OCI-LY7 (cell line): ENCODE measurements around the gene TRPV6. TPM values are rescaled to one million over a fixed set of nuclear protein-coding genes. Genes with fewer than 3 reads are reported as not detected.

Source experiments
- BruUV-seq: library from RNA; stranded (reverse); fragments of 400-500 nt; replicated peaks from 2 replicates; lab custom pipeline; 2021; lab: Mats Ljungman, UMichigan
- CTCF ChIA-PET: fragments of 300-600 bp; sonication (Branson Sonifier 250); formaldehyde crosslinking; loops from one replicate; lab custom pipeline; 2022; ENCODE audit warnings: antibody characterized with exemption; ENCODE audit not compliant: unreplicated experiment; lab: Charles Lee
- POLR2A ChIA-PET: fragments of 300-600 bp; sonication (Branson Sonifier 250); formaldehyde crosslinking; loops from one replicate; lab custom pipeline; 2022; ENCODE audit warnings: antibody characterized with exemption; lab: Charles Lee
- DNase-seq: peaks from one replicate; pipeline ENCODE4 v3.0.0-alpha.2; 2015; ENCODE audit warnings: low spot score
- H2AFZ ChIP-seq: fragments of 200-600 bp; sonication (generic), shearing (Covaris generic); 2 replicates; pipeline ENCODE4 v1.6.1; 2014; ENCODE audit warnings: mild to moderate bottlenecking, antibody characterized with exemption, low read length, moderate library complexity
- H3K27ac ChIP-seq: fragments of 200-600 bp; sonication (generic); 2 replicates; pipeline ENCODE4 v1.5.1; 2014; ENCODE audit warnings: mixed run types, low read depth, mild to moderate bottlenecking, moderate library complexity, low read length, inconsistent platforms; ENCODE audit not compliant: poor library complexity, severe bottlenecking
- H3K36me3 ChIP-seq: fragments of 200-600 bp; sonication (generic); 2 replicates; pipeline ENCODE4 v1.6.1; 2014; ENCODE audit warnings: mild to moderate bottlenecking, antibody characterized with exemption, low read length, moderate library complexity, mixed read lengths; ENCODE audit not compliant: insufficient read depth
- H3K4me1 ChIP-seq: fragments of 200-600 bp; sonication (generic); 2 replicates; pipeline ENCODE4 v1.5.1; 2014; ENCODE audit warnings: mild to moderate bottlenecking, low read length; ENCODE audit not compliant: insufficient read depth, poor library complexity, severe bottlenecking
- H3K4me2 ChIP-seq: fragments of 200-600 bp; sonication (generic); 2 replicates; pipeline ENCODE4 v1.6.1; 2014; ENCODE audit warnings: mild to moderate bottlenecking, low read length
- H3K4me3 ChIP-seq: fragments of 200-600 bp; sonication (generic); 2 replicates; pipeline ENCODE4 v1.5.1; 2014; ENCODE audit warnings: mild to moderate bottlenecking, low read depth, low read length; ENCODE audit not compliant: poor library complexity, severe bottlenecking
- H3K79me2 ChIP-seq: fragments of 200-600 bp; sonication (generic); 2 replicates; pipeline ENCODE4 v1.6.1; 2016; ENCODE audit warnings: low read depth, mild to moderate bottlenecking, low read length, moderate library complexity, mixed read lengths; ENCODE audit not compliant: insufficient read depth
- H3K9me2 ChIP-seq: fragments of 200-600 bp; sonication (generic); 2 replicates; pipeline ENCODE4 v1.6.1; 2016; ENCODE audit warnings: mild to moderate bottlenecking, low read length, mixed read lengths; ENCODE audit not compliant: insufficient read depth
- H3K9me3 ChIP-seq: fragments of 200-600 bp; sonication (generic); 2 replicates; pipeline ENCODE4 v1.6.1; 2014; ENCODE audit warnings: mild to moderate bottlenecking, mixed run types, low read length, mixed read lengths
- H4K20me1 ChIP-seq: fragments of 200-600 bp; sonication (generic); 2 replicates; pipeline ENCODE4 v1.6.1; 2014; ENCODE audit warnings: mild to moderate bottlenecking, antibody characterized with exemption, low read length, moderate library complexity, mixed read lengths; ENCODE audit not compliant: insufficient read depth
- CTCF ChIP-seq: fragments of 200-600 bp; sonication (generic); conservative IDR thresholded peaks from 2 replicates; pipeline ENCODE4 v1.5.1; 2014; ENCODE audit warnings: mild to moderate bottlenecking, antibody characterized with exemption, low read length, moderate library complexity, mixed read lengths
- EZH2phosphoT487 ChIP-seq: fragments of 200-600 bp; sonication (generic); IDR thresholded peaks from 2 replicates; pipeline ENCODE4 v1.6.1; 2018; ENCODE audit warnings: low read depth, borderline replicate concordance, mild to moderate bottlenecking, mixed run types, antibody characterized with exemption, low read length, moderate library complexity, mixed read lengths
- intact Hi-C: fragments of 100-400 bp; cut with micrococcal nuclease; formaldehyde crosslinking; loops from one replicate; pipeline ENCODE4 v1.10.0; 2022; ENCODE audit not compliant: unreplicated experiment
- total RNA-seq, 2 experiments: library from RNA; depleted of rRNA in 1 of 2; stranded (reverse); fragments of >200 nt in 1 of 2; shearing (Covaris generic) in 1 of 2; gene quantifications; 2 replicates each; pipeline ENCODE4 v1.2.3, GENCODE V29; 2014 to 2022

The TRPV6 gene
- total RNA-seq, 2 experiments from 2014 or later: not detected

- H4K20me1 ChIP-seq: no peaks in the 10 kb centered on the region
- CTCF ChIA-PET: no interaction called here
- no TSS peak for BruUV-seq
- H3K9me3 ChIP-seq: no peaks in the 10 kb centered on the region
- no peaks in the 10 kb centered on the region for H3K9me2 ChIP-seq
- intact Hi-C loops: no loop called here
- H3K4me1 ChIP-seq: no peaks in the 10 kb centered on the region
- POLR2A ChIA-PET: no interaction called here
- H3K4me3 ChIP-seq: no peak overlapping the region
- no peak overlapping the region for H3K4me2 ChIP-seq
- DNase-seq: no peak
- H2AFZ ChIP-seq: no peak overlapping the region
- H3K36me3 ChIP-seq: no peaks in the 10 kb centered on the region
- H3K79me2 ChIP-seq: no peaks in the 10 kb centered on the region
- no peak for TF ChIP-seq EZH2phosphoT487
- no peak overlapping the region for H3K27ac ChIP-seq
Observed at GRCh38 chr7:142910481-142910880, 24.9 kb upstream of the TRPV6 start.

DNA sequence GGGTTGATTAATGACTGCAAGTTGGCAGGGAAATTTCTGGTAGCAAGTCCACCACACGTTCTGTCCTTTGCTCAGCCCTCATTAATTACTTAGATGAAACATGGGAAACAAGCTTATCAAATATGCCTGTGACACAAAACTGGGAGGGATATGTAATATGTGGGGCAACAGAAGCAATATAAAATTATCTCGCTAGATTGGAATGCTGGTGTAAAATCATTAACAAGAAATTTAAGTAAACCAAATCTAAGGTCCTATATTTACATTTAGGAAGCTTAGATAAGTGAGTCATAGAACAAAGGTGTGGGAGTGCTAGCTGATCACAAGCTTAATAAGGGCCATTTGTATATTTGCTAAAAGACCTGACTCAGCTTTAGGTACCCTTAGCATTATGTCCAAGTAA lies 24.5 kb upstream of the TRPV6 start:
- no TSS peak for BruUV-seq
- no peaks in the 10 kb centered on the region for H4K20me1 ChIP-seq
- no peaks in the 10 kb centered on the region for H3K9me3 ChIP-seq
- no peaks in the 10 kb centered on the region for H3K9me2 ChIP-seq
- H3K4me2 ChIP-seq: no peak overlapping the region
- H3K4me3 ChIP-seq: no peak overlapping the region
- intact Hi-C loops: no loop called here
- no peaks in the 10 kb centered on the region for H3K79me2 ChIP-seq
- no peak for DNase-seq
- no peak overlapping the region for H2AFZ ChIP-seq
- H3K36me3 ChIP-seq: no peaks in the 10 kb centered on the region
- TF ChIP-seq EZH2phosphoT487 (no peak), CTCF (no peak)
- H3K4me1 ChIP-seq: no peaks in the 10 kb centered on the region
- H3K27ac ChIP-seq: no peak overlapping the region
- CTCF ChIA-PET: no interaction called here
- POLR2A ChIA-PET: no interaction called here

DNA sequence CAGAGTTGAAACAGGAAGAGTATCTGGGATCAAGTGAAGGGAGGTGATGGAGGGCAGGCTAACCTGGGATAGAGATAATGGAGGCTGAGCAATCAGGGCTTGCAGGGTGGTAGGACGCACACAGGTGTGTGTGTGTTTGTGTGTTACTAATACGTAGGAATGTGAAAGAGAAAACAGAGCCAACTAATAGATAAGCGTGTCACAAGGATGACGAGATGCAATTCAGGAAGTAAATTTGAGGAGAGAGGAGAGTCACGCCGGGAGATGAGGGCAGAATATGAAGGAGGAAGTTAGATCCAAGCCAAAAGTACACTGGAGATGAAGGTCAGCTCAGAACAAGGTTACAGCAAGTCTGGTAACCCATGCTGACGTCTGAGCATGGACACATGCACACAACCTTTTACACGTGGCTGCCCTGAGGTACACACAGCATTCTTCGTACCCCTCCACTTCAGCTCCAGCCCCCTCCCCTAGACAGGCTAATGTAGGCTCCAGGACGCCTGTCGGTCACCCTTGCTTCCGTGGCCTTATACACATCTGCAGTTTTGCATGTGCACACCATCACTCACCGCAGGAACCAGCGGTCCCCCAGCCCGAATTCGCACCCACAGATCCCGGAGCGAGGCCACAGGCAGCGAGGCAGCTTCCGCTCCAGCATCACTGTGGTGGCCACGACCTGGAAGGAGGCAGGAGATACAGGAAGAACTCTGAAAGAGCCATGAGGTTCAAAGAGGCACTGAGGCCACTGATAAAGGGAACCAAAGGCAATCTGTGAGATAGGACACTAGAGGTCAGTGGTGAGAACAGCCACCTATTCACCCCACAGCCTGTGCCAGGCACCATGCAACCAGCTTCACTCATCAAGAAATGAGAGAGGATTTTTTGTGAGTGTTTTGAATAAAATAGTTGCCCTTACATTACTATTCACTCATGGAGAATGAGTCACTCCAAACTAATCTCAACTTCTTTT lies 23.7 kb upstream of the TRPV6 start:
- Histone ChIP-seq H3K4me1 (no peaks in the 10 kb centered on the region), H3K9me2 (no peaks in the 10 kb centered on the region), H2AFZ (no peak overlapping the region), H4K20me1 (no peaks in the 10 kb centered on the region), H3K4me3 (no peak overlapping the region), H3K9me3 (peaks cover 6% of the 10 kb centered on the region; the same call in 1 of the 2 replicates), H3K4me2 (no peak overlapping the region), H3K36me3 (no peaks in the 10 kb centered on the region), H3K27ac (no peak overlapping the region), H3K79me2 (no peaks in the 10 kb centered on the region)
- ChIA-PET CTCF (no interaction called here), POLR2A (no interaction called here)
- BruUV-seq: no TSS peak
- DNase-seq: peak; percentile 23
- intact Hi-C loops: loop anchor here (1.0 kb wide), 1 partner anchor 306 kb away; no protein-coding TSS in a partner anchor
- TF ChIP-seq EZH2phosphoT487 (no peak), CTCF (peak; percentile 73)
